HG03045 (cell line): ENCODE data around the gene RAB30.
A peak's percentile ranks its signal among the peaks of the same experiment; 100 is the strongest.
"Not testable (repeated sequence)": the region's sequence is repeated elsewhere in the genome, so short reads cannot be mapped to it uniquely, and the experiment has no call there.

Source experiments
- ATAC-seq: cut with Tn5 transposase; IDR thresholded peaks from one replicate; pipeline ENCODE4 v1.9.1; 2021; ENCODE audit warnings: mild to moderate bottlenecking, moderate library complexity; ENCODE audit not compliant: unreplicated experiment

The RAB30 gene

GRCh38 chr11:83011333-83012167, 60.1 kb downstream of the RAB30 start:
- ATAC-seq: no peak

GRCh38 chr11:83009999-83010398, 61.7 kb downstream of the RAB30 start:
- ATAC-seq: no peak

GRCh38 chr11:83009136-83009535, 62.6 kb downstream of the RAB30 start:
- ATAC-seq: not testable (repeated sequence)

- ATAC-seq: no peak
These were observed 63.1 kb downstream of the RAB30 start for GRCh38 chr11:83008581-83008923.

GRCh38 chr11:83007909-83008580, 63.7 kb downstream of the RAB30 start:
- ATAC-seq: no peak

GRCh38 chr11:83007477-83007876, 64.2 kb downstream of the RAB30 start:
- no peak for ATAC-seq

GRCh38 chr11:83006877-83007330, 64.8 kb downstream of the RAB30 start:
- ATAC-seq: peak; percentile 67

- no peak for ATAC-seq
These were observed 66.7 kb downstream of the RAB30 start for GRCh38 chr11:83004746-83005556.

- no peak for ATAC-seq
These were observed 69.2 kb downstream of the RAB30 start for GRCh38 chr11:83002522-83002921.

GRCh38 chr11:83002053-83002452, 69.6 kb downstream of the RAB30 start:
- ATAC-seq: no peak

- no peak for ATAC-seq
These were observed 71.3 kb downstream of the RAB30 start for GRCh38 chr11:83000381-83000780.

- ATAC-seq: no peak
These were observed 72.5 kb downstream of the RAB30 start for GRCh38 chr11:82999232-82999631.

GRCh38 chr11:82998697-82999096, 73.0 kb downstream of the RAB30 start:
- no peak for ATAC-seq

- ATAC-seq: peak; percentile 85
These were observed 74.6 kb downstream of the RAB30 start for GRCh38 chr11:82996966-82997606.

- peak; percentile 54 for ATAC-seq
These were observed 75.8 kb downstream of the RAB30 start for GRCh38 chr11:82995754-82996398.

GRCh38 chr11:82995235-82995634, 76.5 kb downstream of the RAB30 start:
- ATAC-seq: no peak

GRCh38 chr11:82994604-82995230, 77.0 kb downstream of the RAB30 start:
- ATAC-seq: no peak

GRCh38 chr11:82992223-82992622, 79.5 kb downstream of the RAB30 start:
- no peak for ATAC-seq

- ATAC-seq: no peak
These were observed 81.9 kb downstream of the RAB30 start for GRCh38 chr11:82989628-82990404.
